Measurements from ENCODE around the gene TMEM107. TPM values are rescaled to one million over a fixed set of nuclear protein-coding genes. Genes with fewer than 3 reads are reported as not detected.
"Not testable (repeated sequence)": the region's sequence is repeated elsewhere in the genome, so short reads cannot be mapped to it uniquely, and the experiment has no call there.

TMEM107 gene
- total RNA-seq, 4 donors from 2014 or later: 12.7 to 21.7 (median 15.5) TPM

DNA sequence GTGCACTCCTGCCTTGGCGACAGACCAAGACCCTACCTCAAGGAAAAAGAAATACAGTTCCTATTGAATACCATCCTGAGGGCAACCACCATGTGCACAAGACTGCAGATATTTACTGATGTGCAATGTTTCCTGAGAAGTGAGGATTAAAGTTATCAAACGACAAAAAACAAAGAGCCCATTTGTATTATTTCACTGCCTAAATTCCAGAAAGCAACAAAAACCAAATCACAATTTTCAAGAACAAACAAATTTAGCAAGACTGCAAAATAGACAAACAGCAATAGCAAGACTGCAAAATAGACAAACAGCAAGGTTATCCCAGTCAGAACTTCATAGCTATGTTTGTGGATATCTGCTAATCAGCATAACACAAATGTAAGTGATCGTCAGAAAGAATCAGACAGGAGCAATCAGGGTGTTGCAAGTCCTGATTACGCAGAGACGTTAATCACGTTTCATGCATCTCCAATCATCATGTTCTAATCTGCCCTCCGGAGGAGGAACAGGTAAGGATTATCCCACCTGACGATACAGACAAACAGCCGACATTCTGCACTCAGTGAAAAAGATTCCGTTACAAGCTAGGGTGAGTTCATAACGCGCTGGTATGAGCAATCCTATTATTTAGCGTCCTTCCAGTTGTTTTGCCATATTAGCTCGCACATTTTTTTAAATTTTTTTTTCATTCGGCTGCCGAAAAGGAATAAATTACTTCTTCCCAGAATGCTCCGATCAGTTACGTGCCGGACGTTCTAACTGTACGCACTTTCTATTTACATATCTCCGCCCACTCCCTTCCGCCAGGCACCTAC is 2.9 kb downstream of the TMEM107 start:
- no peak for DNase-seq
- Histone ChIP-seq H3K4me1 (peaks cover 21 to 44% (median 32%) of the 10 kb centered on the region in 3 donors), H3K27ac (peak overlapping the region; percentile 81 to 96 (median 90)), H3K9me3 (no peaks in the 10 kb centered on the region), H3K36me3 (no peaks in the 10 kb centered on the region), H3K4me3 (peak overlapping the region; percentile 27 to 57 (median 46)), H3K27me3 (no peaks in the 10 kb centered on the region)
- intact Hi-C loops (cut with DNase I): no loop called here
- WGBS, 2 donors: 0% methylated on average over 23 of the region's 23 CpGs
- TF ChIP-seq POLR2A (IDR thresholded peaks at IDR 0.05): peak; percentile 96 to 100 (median 99)
- TF ChIP-seq, protein P1, sequence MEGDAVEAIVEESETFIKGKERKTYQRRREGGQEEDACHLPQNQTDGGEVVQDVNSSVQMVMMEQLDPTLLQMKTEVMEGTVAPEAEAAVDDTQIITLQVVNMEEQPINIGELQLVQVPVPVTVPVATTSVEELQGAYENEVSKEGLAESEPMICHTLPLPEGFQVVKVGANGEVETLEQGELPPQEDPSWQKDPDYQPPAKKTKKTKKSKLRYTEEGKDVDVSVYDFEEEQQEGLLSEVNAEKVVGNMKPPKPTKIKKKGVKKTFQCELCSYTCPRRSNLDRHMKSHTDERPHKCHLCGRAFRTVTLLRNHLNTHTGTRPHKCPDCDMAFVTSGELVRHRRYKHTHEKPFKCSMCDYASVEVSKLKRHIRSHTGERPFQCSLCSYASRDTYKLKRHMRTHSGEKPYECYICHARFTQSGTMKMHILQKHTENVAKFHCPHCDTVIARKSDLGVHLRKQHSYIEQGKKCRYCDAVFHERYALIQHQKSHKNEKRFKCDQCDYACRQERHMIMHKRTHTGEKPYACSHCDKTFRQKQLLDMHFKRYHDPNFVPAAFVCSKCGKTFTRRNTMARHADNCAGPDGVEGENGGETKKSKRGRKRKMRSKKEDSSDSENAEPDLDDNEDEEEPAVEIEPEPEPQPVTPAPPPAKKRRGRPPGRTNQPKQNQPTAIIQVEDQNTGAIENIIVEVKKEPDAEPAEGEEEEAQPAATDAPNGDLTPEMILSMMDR (IDR thresholded peaks at IDR 0.05): peak in 3 of 6 experiments; percentile 13 to 26 (median 19)

DNA sequence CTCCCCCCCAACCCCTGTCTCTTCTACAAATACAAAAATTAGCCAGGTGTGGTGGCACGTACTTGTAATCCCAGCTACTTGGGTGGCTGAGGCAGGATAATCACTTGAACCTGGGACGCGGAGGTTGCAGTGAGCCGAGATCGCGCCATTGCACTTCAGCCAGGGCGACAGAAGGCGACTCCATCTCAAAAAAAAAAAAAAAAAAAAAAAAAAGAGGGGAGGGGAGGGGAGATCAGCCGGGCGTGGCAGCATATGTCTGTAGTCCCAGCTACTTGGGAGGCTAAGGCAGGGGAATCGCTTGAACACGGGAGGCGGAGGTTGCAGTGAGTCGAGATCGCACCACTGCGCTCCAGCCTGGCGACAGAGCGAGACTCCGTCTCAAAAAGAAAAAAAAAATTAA is 6.0 kb downstream of the TMEM107 start:
- H3K9me3 ChIP-seq; H3K27me3 ChIP-seq; H3K27ac ChIP-seq; H3K4me3 ChIP-seq; DNase-seq; intact Hi-C loops (cut with DNase I); H3K36me3 ChIP-seq: not testable (repeated sequence)
- peaks cover 18 to 39% (median 23%) of the 10 kb centered on the region in 3 donors for H3K4me1 ChIP-seq
- 90 to 92% methylated on average over 12 to 18 of the region's 19 CpGs for WGBS, 2 donors

DNA sequence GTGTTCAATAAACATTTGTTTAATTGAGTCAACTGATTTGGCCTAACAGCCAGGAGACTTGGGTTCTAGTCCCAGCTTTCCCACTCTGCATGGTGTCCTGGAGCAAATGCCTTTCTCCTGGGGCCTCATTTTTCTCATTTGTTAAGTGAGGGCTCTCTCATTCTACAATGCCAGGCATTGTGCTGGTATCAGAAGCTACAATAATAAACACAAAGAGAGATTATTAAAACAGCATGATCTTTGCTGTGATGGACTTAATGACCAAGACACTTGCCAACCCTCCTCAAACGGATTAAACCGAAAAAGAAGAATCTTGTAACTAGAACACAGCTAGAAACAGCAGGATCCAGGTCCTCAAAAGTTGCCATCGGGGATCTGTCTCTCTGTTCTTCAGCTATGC is 8.7 kb downstream of the TMEM107 start:
- Histone ChIP-seq H3K27me3 (no peaks in the 10 kb centered on the region), H3K27ac (no peak overlapping the region), H3K9me3 (no peaks in the 10 kb centered on the region), H3K4me3 (no peak overlapping the region), H3K4me1 (peaks cover 23 to 38% (median 28%) of the 10 kb centered on the region in 3 donors), H3K36me3 (no peaks in the 10 kb centered on the region)
- no peak for DNase-seq
- no peak for TF ChIP-seq POLR2A (IDR thresholded peaks at IDR 0.05)
- TF ChIP-seq, protein P1 (IDR thresholded peaks at IDR 0.05): no peak
- intact Hi-C loops (cut with DNase I): no loop called here
- WGBS, 2 donors: 73 to 86% methylated on average over 3 of the region's 3 CpGs

DNA sequence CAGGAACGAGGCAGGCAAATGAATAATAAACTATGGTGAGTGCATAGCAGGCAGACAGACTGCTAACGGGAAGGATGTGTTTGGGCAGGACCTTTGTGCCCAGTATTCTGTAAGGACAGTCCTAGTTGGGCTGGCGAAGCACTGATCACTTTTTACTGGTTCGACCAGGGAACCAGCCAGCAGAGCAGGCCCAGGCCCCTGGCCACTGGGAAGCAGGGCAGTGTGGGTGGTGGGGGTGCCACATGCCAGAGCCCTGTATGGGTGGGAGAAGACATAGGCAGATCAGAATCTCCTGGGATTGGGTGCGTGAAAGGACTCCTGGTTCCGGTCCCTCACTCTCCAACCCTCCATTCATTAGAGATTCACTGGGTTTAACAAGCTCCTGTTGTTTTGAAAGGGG is 9.4 kb downstream of the TMEM107 start:
- no peak for DNase-seq
- WGBS, 2 donors: 57 to 58% methylated on average over 5 to 6 of the region's 6 CpGs
- TF ChIP-seq, protein P1 (IDR thresholded peaks at IDR 0.05): no peak
- no peak for TF ChIP-seq POLR2A (IDR thresholded peaks at IDR 0.05)
- Histone ChIP-seq H3K4me1 (peaks cover 26 to 39% (median 33%) of the 10 kb centered on the region in 3 donors), H3K27ac (peak overlapping the region; percentile 3 to 69 (median 43)), H3K27me3 (no peaks in the 10 kb centered on the region), H3K9me3 (no peaks in the 10 kb centered on the region), H3K4me3 (no peak overlapping the region), H3K36me3 (no peaks in the 10 kb centered on the region)
- intact Hi-C loops (cut with DNase I): no loop called here

DNA sequence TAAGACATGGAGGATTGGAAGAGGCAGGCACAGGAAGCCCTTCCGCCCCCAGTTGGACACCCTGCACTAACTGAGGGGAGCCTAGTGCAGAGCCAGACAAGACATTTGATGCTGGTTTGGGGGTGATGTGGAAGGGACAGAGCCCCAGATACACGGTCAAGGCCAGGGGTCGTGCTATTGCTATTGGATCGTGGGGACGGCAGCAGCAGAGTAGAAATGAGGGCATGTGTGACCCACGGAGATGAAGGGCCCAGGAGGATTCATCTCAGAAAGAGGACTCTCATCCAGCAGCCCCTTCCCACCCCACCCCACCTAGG is 11.4 kb downstream of the TMEM107 start:
- 70 to 74% methylated on average over 2 to 5 of the region's 6 CpGs for WGBS, 2 donors
- Histone ChIP-seq H3K4me1 (peaks cover 39 to 59% (median 47%) of the 10 kb centered on the region in 3 donors), H3K27ac (peak overlapping the region; percentile 97 to 100 (median 99)), H3K27me3 (no peaks in the 10 kb centered on the region), H3K36me3 (peaks cover 0 to 19% (median 7%) of the 10 kb centered on the region in 3 donors), H3K4me3 (no peak overlapping the region), H3K9me3 (no peaks in the 10 kb centered on the region)
- DNase-seq: no peak
- TF ChIP-seq, protein P1 (IDR thresholded peaks at IDR 0.05): no peak
- no peak for TF ChIP-seq POLR2A (IDR thresholded peaks at IDR 0.05)
- intact Hi-C loops (cut with DNase I): no loop called here

Measured in esophagus squamous epithelium (tissue), 5 donors.